PC-9 (cell line): Measurements from ENCODE around the gene KIR2DL4. TPM values are rescaled to one million over a fixed set of nuclear protein-coding genes. Genes with fewer than 3 reads are reported as not detected.
"Not testable (repeated sequence)": the region's sequence is repeated elsewhere in the genome, so short reads cannot be mapped to it uniquely, and the experiment has no call there.

Experiments used
- BruUV-seq: library from RNA; stranded (reverse); fragments of 400-500 nt; replicated peaks from 2 replicates; lab custom pipeline; 2021; lab: Mats Ljungman, UMichigan
- CTCF ChIA-PET: fragments of 300-600 bp; sonication (Branson Sonifier 250); formaldehyde crosslinking; loops from one replicate; lab custom pipeline; 2022; ENCODE audit warnings: antibody characterized with exemption; lab: Charles Lee
- POLR2A ChIA-PET: fragments of 300-600 bp; sonication (Branson Sonifier 250); formaldehyde crosslinking; loops from one replicate; lab custom pipeline; 2022; ENCODE audit warnings: antibody characterized with exemption; ENCODE audit not compliant: unreplicated experiment; lab: Charles Lee
- DNase-seq, 2 experiments: peaks; one replicate each; pipeline versions ENCODE4 v3.0.0 to v3.0.0-alpha.2; 2015 to 2022; ENCODE audit warnings: mixed read lengths in 1 of 2
- H2AFZ ChIP-seq: fragments of 200-600 bp; sonication (generic); 2 replicates; pipeline ENCODE4 v1.8.1; 2017; ENCODE audit warnings: antibody characterized with exemption
- H3F3A ChIP-seq: fragments of 200-600 bp; sonication (generic); 2 replicates; pipeline ENCODE4 v1.8.1; 2017; ENCODE audit warnings: antibody characterized with exemption, mild to moderate bottlenecking, low read depth; ENCODE audit not compliant: insufficient read depth
- H3K27ac ChIP-seq: fragments of 200-600 bp; sonication (generic); 2 replicates; pipeline ENCODE4 v1.6.1; 2016; ENCODE audit warnings: mixed run types
- H3K27me3 ChIP-seq: fragments of 200-600 bp; sonication (generic); 2 replicates; pipeline ENCODE4 v1.6.1; 2016; ENCODE audit warnings: low read depth, mixed run types; ENCODE audit not compliant: insufficient read depth
- H3K36me3 ChIP-seq: fragments of 200-600 bp; sonication (generic); 2 replicates; pipeline ENCODE4 v1.6.1; 2016; ENCODE audit warnings: low read depth, mixed run types
- H3K4me1 ChIP-seq: fragments of 200-600 bp; sonication (generic); replicated peaks from 2 replicates; pipeline ENCODE4 v1.6.1; 2016; ENCODE audit warnings: mixed run types; ENCODE audit not compliant: insufficient read depth
- H3K4me2 ChIP-seq: fragments of 200-600 bp; sonication (generic); 2 replicates; pipeline ENCODE4 v1.6.1; 2017; ENCODE audit warnings: mixed run types
- H3K4me3 ChIP-seq: fragments of 200-600 bp; sonication (generic); 2 replicates; pipeline ENCODE4 v1.6.1; 2016; ENCODE audit warnings: mixed run types
- H3K79me2 ChIP-seq: fragments of 200-600 bp; sonication (generic); 2 replicates; pipeline ENCODE4 v1.6.1; 2017; ENCODE audit warnings: low read depth, mixed run types
- H3K9me2 ChIP-seq: fragments of 200-600 bp; sonication (generic); 2 replicates; pipeline ENCODE4 v1.8.1; 2017; ENCODE audit warnings: mild to moderate bottlenecking; ENCODE audit not compliant: insufficient read depth
- H3K9me3 ChIP-seq: fragments of 200-600 bp; sonication (generic); 2 replicates; pipeline ENCODE4 v1.8.1; 2016; ENCODE audit warnings: low read depth; ENCODE audit not compliant: insufficient read depth
- H4K20me1 ChIP-seq: fragments of 200-600 bp; sonication (generic); 2 replicates; pipeline ENCODE4 v1.8.1; 2017; ENCODE audit not compliant: insufficient read depth
- CTCF ChIP-seq: fragments of 200-600 bp; sonication (generic); conservative IDR thresholded peaks from 2 replicates; pipeline ENCODE4 v1.6.1; 2017; ENCODE audit warnings: mixed run types, antibody characterized with exemption, mild to moderate bottlenecking, moderate library complexity
- EZH2 ChIP-seq: fragments of 200-600 bp; sonication (generic); IDR thresholded peaks from 2 replicates; pipeline ENCODE4 v1.8.0; 2017; ENCODE audit warnings: antibody characterized with exemption, low read depth
- intact Hi-C: fragments of 100-400 bp; cut with micrococcal nuclease; formaldehyde crosslinking; loops from one replicate; pipeline ENCODE4 v1.10.0; 2022; ENCODE audit not compliant: unreplicated experiment
- total RNA-seq: library from RNA; stranded (reverse); gene quantifications from 2 replicates; pipeline ENCODE4 v1.2.3, GENCODE V29; 2021

KIR2DL4 gene
- total RNA-seq, 1 experiment from 2014 or later: not detected

DNA sequence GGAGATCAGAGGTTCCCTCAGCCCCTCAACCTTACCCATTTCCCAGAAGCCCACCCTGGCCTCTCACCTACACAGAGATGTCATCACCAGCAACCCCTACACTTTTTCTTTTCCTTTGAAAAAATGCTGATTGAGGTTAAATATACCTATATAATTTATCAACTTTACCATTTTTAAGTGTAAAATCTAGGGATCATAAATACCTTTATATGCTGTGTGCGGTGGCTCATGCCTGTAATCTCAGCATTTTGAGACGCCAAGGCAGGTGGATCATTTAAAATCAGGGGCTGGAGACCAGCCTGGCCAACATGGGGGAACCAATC is 3.1 kb downstream of the KIR2DL4 start:
- H3K27ac ChIP-seq: no peak overlapping the region
- H3K79me2 ChIP-seq: no peaks in the 10 kb centered on the region
- no peaks in the 10 kb centered on the region for H3F3A ChIP-seq
- no peaks in the 10 kb centered on the region for H3K4me1 ChIP-seq
- H4K20me1 ChIP-seq: no peaks in the 10 kb centered on the region
- peaks cover 94% of the 10 kb centered on the region for H3K27me3 ChIP-seq
- ChIA-PET POLR2A (no interaction called here), CTCF (no interaction called here)
- no TSS peak for BruUV-seq
- no peaks in the 10 kb centered on the region for H3K9me2 ChIP-seq
- no peak overlapping the region for H3K4me2 ChIP-seq
- no peaks in the 10 kb centered on the region for H3K9me3 ChIP-seq
- TF ChIP-seq CTCF (no peak), EZH2 (no peak)
- intact Hi-C loops: no loop called here
- H3K4me3 ChIP-seq: no peak overlapping the region
- no peaks in the 10 kb centered on the region for H3K36me3 ChIP-seq
- no peak overlapping the region for H2AFZ ChIP-seq
- no peak for DNase-seq

- H3K4me2 ChIP-seq, BruUV-seq, DNase-seq, H4K20me1 ChIP-seq, H3K4me3 ChIP-seq, intact Hi-C loops, H2AFZ ChIP-seq, H3K9me3 ChIP-seq, CTCF ChIA-PET, H3F3A ChIP-seq, POLR2A ChIA-PET, H3K4me1 ChIP-seq, H3K79me2 ChIP-seq, H3K9me2 ChIP-seq, H3K27ac ChIP-seq, H3K36me3 ChIP-seq: not testable (repeated sequence)
- H3K27me3 ChIP-seq: peaks cover 71% of the 10 kb centered on the region
These were observed 11.2 kb downstream of the KIR2DL4 start for GRCh38 chr19:54814571-54814970.

DNA sequence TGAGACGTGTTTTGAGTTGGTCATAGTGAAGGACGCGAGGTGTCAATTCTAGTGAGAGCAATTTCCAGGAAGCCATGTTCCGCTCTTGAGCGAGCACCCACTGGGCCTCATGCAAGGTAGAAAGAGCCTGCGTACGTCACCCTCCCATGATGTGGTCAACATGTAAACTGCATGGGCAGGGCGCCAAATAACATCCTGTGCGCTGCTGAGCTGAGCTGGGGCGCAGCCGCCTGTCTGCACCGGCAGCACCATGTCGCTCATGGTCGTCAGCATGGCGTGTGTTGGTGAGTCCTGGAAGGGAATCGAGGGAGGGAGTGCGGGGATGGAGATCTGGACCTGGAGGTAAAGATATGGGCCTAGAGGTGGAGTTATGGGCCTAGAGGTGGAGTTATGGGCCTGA is 12.8 kb downstream of the KIR2DL4 start, which contains the start of gene KIR3DL1:
KIR3DL1 (plus strand) TSS at position 218 of the 400 bp plus-strand sequence.
- H3K27ac ChIP-seq, H3K79me2 ChIP-seq, intact Hi-C loops, H3F3A ChIP-seq, H3K36me3 ChIP-seq, CTCF ChIA-PET, H3K9me3 ChIP-seq, H2AFZ ChIP-seq, H3K9me2 ChIP-seq, H4K20me1 ChIP-seq, H3K4me2 ChIP-seq, BruUV-seq, H3K4me1 ChIP-seq, H3K4me3 ChIP-seq, DNase-seq, POLR2A ChIA-PET: not testable (repeated sequence)
- peaks cover 64% of the 10 kb centered on the region for H3K27me3 ChIP-seq

DNA sequence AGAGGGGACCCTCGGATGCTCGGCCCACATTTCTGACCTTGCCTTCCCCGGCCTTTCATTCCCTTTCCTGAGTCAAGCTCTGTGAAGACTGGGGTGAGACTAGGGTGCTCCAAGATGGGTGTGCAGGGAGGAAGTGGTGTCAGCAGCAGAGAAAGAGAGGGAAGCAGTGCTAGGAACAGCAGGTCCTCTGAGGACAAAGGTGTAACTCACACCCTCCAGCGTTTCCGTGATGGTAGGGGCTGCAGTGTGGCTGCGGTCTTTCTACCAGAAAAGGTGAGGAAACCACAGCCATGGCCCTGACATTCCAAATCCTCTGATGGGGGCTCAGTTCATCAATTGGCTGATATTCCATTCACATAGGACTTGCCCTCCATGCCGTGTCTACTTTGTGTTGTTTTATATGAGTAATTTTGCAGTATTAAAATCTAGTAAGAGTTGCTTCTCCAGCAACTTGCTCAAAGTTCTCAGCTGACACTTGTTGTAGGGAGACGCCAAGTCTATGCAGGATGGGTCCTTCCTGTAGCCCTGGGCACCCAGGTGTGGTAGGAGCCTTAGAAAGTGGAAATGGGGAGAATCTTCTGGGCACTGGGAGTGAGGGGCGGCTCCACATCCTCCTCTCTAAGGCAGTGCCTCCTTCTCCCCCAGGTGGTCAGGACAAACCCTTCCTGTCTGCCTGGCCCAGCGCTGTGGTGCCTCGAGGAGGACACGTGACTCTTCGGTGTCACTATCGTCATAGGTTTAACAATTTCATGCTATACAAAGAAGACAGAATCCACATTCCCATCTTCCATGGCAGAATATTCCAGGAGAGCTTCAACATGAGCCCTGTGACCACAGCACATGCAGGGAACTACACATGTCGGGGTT is 14.5 kb downstream of the KIR2DL4 start:
- Histone ChIP-seq H3K9me3 (no peaks in the 10 kb centered on the region), H3K4me1 (no peaks in the 10 kb centered on the region), H3K27ac (no peak overlapping the region), H3K4me2 (no peak overlapping the region), H3K4me3 (no peak overlapping the region), H2AFZ (no peak overlapping the region), H3K36me3 (no peaks in the 10 kb centered on the region), H3K27me3 (peaks cover 58% of the 10 kb centered on the region), H3K9me2 (no peaks in the 10 kb centered on the region), H3F3A (no peaks in the 10 kb centered on the region), H4K20me1 (no peaks in the 10 kb centered on the region), H3K79me2 (no peaks in the 10 kb centered on the region)
- TF ChIP-seq EZH2 (no peak), CTCF (no peak)
- intact Hi-C loops: no loop called here
- ChIA-PET POLR2A (no interaction called here), CTCF (no interaction called here)
- no TSS peak for BruUV-seq
- DNase-seq: no peak

- H3K9me3 ChIP-seq, BruUV-seq, H4K20me1 ChIP-seq, H3K4me1 ChIP-seq, H3K9me2 ChIP-seq, H2AFZ ChIP-seq, H3K36me3 ChIP-seq, H3K4me2 ChIP-seq, H3K4me3 ChIP-seq, POLR2A ChIA-PET, DNase-seq, H3K27ac ChIP-seq, H3K79me2 ChIP-seq, H3F3A ChIP-seq, CTCF ChIA-PET, intact Hi-C loops: not testable (repeated sequence)
- H3K27me3 ChIP-seq: peaks cover 48% of the 10 kb centered on the region
These were observed 21.0 kb downstream of the KIR2DL4 start for GRCh38 chr19:54824416-54824815.

DNA sequence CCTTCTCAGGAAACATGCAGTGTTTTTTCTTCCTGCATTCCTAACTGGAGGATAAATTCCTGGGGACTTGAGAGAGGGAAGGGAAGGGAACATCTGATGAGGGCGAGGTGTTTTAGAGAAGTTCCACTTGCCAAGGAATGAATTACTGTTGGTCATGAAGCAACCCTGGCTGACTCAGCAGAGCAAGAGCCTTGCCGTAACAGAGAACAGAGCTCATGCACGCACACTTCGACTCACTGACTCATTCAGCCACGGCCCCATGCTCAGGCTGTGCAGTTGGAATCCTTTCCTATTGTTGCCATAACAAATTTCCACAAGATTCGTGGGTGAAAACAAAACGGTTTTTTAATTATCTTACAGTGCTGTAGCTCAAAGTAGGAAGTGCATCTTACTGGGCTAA is 21.9 kb downstream of the KIR2DL4 start:
- H2AFZ ChIP-seq, H3K27ac ChIP-seq, BruUV-seq, H3K79me2 ChIP-seq, H3K4me2 ChIP-seq, H3K9me3 ChIP-seq, CTCF ChIA-PET, H4K20me1 ChIP-seq, DNase-seq, intact Hi-C loops, POLR2A ChIA-PET, H3K36me3 ChIP-seq, H3K9me2 ChIP-seq, H3K4me3 ChIP-seq, H3K4me1 ChIP-seq, H3F3A ChIP-seq: not testable (repeated sequence)
- peaks cover 46% of the 10 kb centered on the region for H3K27me3 ChIP-seq
